Neural cell (in vitro differentiated cells): Measurements from ENCODE around the gene TMEM192. TPM values are rescaled to one million over a fixed set of nuclear protein-coding genes. Genes with fewer than 3 reads are reported as not detected.

Experiments used
- H2AFZ ChIP-seq: fragments of 200-600, 300-800 bp; sonication (generic), shearing (Covaris generic); 2 replicates; pipeline ENCODE4 v1.6.0; 2014; ENCODE audit warnings: low read depth, mild to moderate bottlenecking, antibody characterized with exemption, low read length, moderate library complexity
- H3F3A ChIP-seq: fragments of 200-600 bp; shearing (Covaris generic); 2 replicates; pipeline ENCODE4 v1.6.1; 2016; ENCODE audit warnings: mild to moderate bottlenecking, moderate library complexity, mixed read lengths, antibody characterized with exemption, low read length; ENCODE audit not compliant: insufficient read depth, poor library complexity, severe bottlenecking
- H3K27ac ChIP-seq: fragments of 200-600, 300-800 bp; sonication (generic), shearing (Covaris generic); 2 replicates; pipeline ENCODE4 v1.5.1; 2014; ENCODE audit warnings: mild to moderate bottlenecking, low read length, moderate library complexity
- H3K27me3 ChIP-seq: fragments of 300-800, 200-600 bp; sonication (generic), shearing (Covaris generic); 2 replicates; pipeline ENCODE4 v1.6.0; 2014; ENCODE audit warnings: mild to moderate bottlenecking, low read depth, low read length, moderate library complexity; ENCODE audit not compliant: insufficient read depth
- H3K36me3 ChIP-seq: fragments of 300-800, 200-600 bp; sonication (generic), shearing (Covaris generic); 2 replicates; pipeline ENCODE4 v1.5.1; 2014; ENCODE audit warnings: mild to moderate bottlenecking, antibody characterized with exemption, low read length, moderate library complexity; ENCODE audit not compliant: insufficient read depth
- H3K4me2 ChIP-seq: fragments of 300-800, 200-600 bp; sonication (generic), shearing (Covaris generic); 2 replicates; pipeline ENCODE4 v1.6.0; 2014; ENCODE audit warnings: mild to moderate bottlenecking, low read length
- H3K4me3 ChIP-seq: fragments of 300-800, 200-600 bp; sonication (generic), shearing (Covaris generic); 2 replicates; pipeline ENCODE4 v1.5.1; 2014; ENCODE audit warnings: mild to moderate bottlenecking, low read length, moderate library complexity
- H3K79me2 ChIP-seq: fragments of 200-600 bp; shearing (Covaris generic); replicated peaks from 2 replicates; pipeline ENCODE4 v1.6.0; 2014; ENCODE audit warnings: mild to moderate bottlenecking, low read length, moderate library complexity; ENCODE audit not compliant: insufficient read depth
- H3K9ac ChIP-seq: fragments of 300-800, 200-600 bp; sonication (generic), shearing (Covaris generic); 2 replicates; pipeline ENCODE4 v1.6.1; 2016; ENCODE audit warnings: mild to moderate bottlenecking, low read length, mixed read lengths
- H3K9me2 ChIP-seq: fragments of 200-600 bp; shearing (Covaris generic); 2 replicates; pipeline ENCODE4 v1.6.1; 2016; ENCODE audit warnings: mild to moderate bottlenecking, low read length, mixed read lengths; ENCODE audit not compliant: insufficient read depth
- H3K9me3 ChIP-seq: fragments of 200-600, 300-800 bp; sonication (generic), shearing (Covaris generic); 2 replicates; pipeline ENCODE4 v1.6.1; 2016; ENCODE audit warnings: mild to moderate bottlenecking, mixed run types, low read length, moderate library complexity, mixed read lengths
- H4K20me1 ChIP-seq: fragments of 200-600 bp; shearing (Covaris generic); 2 replicates; pipeline ENCODE4 v1.6.1; 2016; ENCODE audit warnings: mild to moderate bottlenecking, mixed run types; ENCODE audit not compliant: insufficient read depth
- CTCF ChIP-seq: fragments of 450-650 bp; IDR thresholded peaks from 2 replicates; pipeline ENCODE4 v1.5.1; 2014; ENCODE audit warnings: antibody characterized with exemption, mild to moderate bottlenecking, moderate library complexity; ENCODE audit not compliant: poor library complexity, severe bottlenecking
- EP300 ChIP-seq: fragments of 450-650 bp; conservative IDR thresholded peaks from 2 replicates; pipeline ENCODE4 v1.6.1; 2014; ENCODE audit warnings: antibody characterized with exemption, mild to moderate bottlenecking, moderate library complexity; ENCODE audit not compliant: poor library complexity, severe bottlenecking
- EZH2 ChIP-seq: fragments of 200-600, 300-800 bp; shearing (Covaris generic), sonication (generic); IDR thresholded peaks from 2 replicates; pipeline ENCODE4 v1.6.1; 2014; ENCODE audit warnings: antibody characterized with exemption, low read length, borderline replicate concordance, mild to moderate bottlenecking; ENCODE audit not compliant: insufficient read depth, poor library complexity, severe bottlenecking
- MXI1 ChIP-seq: fragments of 450-650 bp; conservative IDR thresholded peaks from 2 replicates; pipeline ENCODE4 v1.6.1; 2014; ENCODE audit warnings: antibody characterized with exemption, mild to moderate bottlenecking; ENCODE audit not compliant: poor library complexity, severe bottlenecking
- POLR2AphosphoS5 ChIP-seq: IDR thresholded peaks from 2 replicates; pipeline ENCODE4 v1.6.1; 2012
- RAD21 ChIP-seq: fragments of 450-650 bp; conservative IDR thresholded peaks from 2 replicates; pipeline ENCODE4 v1.6.1; 2014; ENCODE audit warnings: antibody characterized with exemption, mild to moderate bottlenecking, moderate library complexity
- REST ChIP-seq: IDR thresholded peaks from 2 replicates; pipeline ENCODE4 v1.6.1; 2012; ENCODE audit warnings: borderline replicate concordance
- SMC3 ChIP-seq: fragments of 450-650 bp; conservative IDR thresholded peaks from 2 replicates; pipeline ENCODE4 v1.6.1; 2014; ENCODE audit warnings: antibody characterized with exemption, mild to moderate bottlenecking, moderate library complexity; ENCODE audit not compliant: poor library complexity
- TAF1 ChIP-seq: IDR thresholded peaks from 2 replicates; pipeline ENCODE4 v1.6.1; 2012; ENCODE audit warnings: low read depth
- polyA plus RNA-seq: library from polyadenylated mRNA; depleted of rRNA; stranded (reverse); fragments of >200 nt; gene quantifications from 2 replicates; pipeline ENCODE4 v1.2.3, GENCODE V29; 2014

The TMEM192 gene
- polyA plus RNA-seq, 1 donor from 2014 or later: 10.5 TPM

- Histone ChIP-seq H3K9ac (no peak overlapping the region), H3K4me2 (no peak overlapping the region), H3K4me3 (no peak overlapping the region), H3K9me2 (no peaks in the 10 kb centered on the region), H4K20me1 (no peaks in the 10 kb centered on the region), H2AFZ (no peak overlapping the region), H3K36me3 (no peaks in the 10 kb centered on the region), H3F3A (no peaks in the 10 kb centered on the region), H3K27ac (no peak overlapping the region), H3K27me3 (no peaks in the 10 kb centered on the region), H3K9me3 (no peaks in the 10 kb centered on the region), H3K79me2 (no peaks in the 10 kb centered on the region)
- TF ChIP-seq EP300 (no peak), EZH2 (no peak), TAF1 (no peak), POLR2AphosphoS5 (no peak), REST (no peak), RAD21 (no peak), CTCF (no peak), MXI1 (no peak), SMC3 (no peak)
These were observed 44.2 kb upstream of the TMEM192 start for GRCh38 chr4:165156906-165157305.

- Histone ChIP-seq H3K4me2 (no peak overlapping the region), H3K36me3 (no peaks in the 10 kb centered on the region), H3K4me3 (no peak overlapping the region), H3K79me2 (no peaks in the 10 kb centered on the region), H3F3A (no peaks in the 10 kb centered on the region), H3K9me2 (no peaks in the 10 kb centered on the region), H3K9ac (no peak overlapping the region), H3K9me3 (no peaks in the 10 kb centered on the region), H3K27me3 (no peaks in the 10 kb centered on the region), H4K20me1 (no peaks in the 10 kb centered on the region), H2AFZ (no peak overlapping the region), H3K27ac (no peak overlapping the region)
- TF ChIP-seq TAF1: no peak
- TF ChIP-seq EZH2: no peak
- TF ChIP-seq POLR2AphosphoS5: no peak
- TF ChIP-seq MXI1: no peak
- TF ChIP-seq CTCF: no peak
- no peak for TF ChIP-seq RAD21
- no peak for TF ChIP-seq REST
- TF ChIP-seq EP300: no peak
- no peak for TF ChIP-seq SMC3
These were observed 41.8 kb upstream of the TMEM192 start for GRCh38 chr4:165154482-165154881.
